SK-N-MC (cell line): Measurements from ENCODE around the gene MORN4.

Experiments used
- EZH2 ChIP-seq: fragments of 200-600 bp; sonication (generic); IDR thresholded peaks from one replicate; pipeline ENCODE4 v1.6.1; 2017; ENCODE audit warnings: antibody characterized with exemption
- POLR2AphosphoS5 ChIP-seq: IDR thresholded peaks from 2 replicates; pipeline ENCODE4 v1.6.1; 2012; ENCODE audit warnings: mild to moderate bottlenecking, low read depth, low read length, borderline replicate concordance

DNA sequence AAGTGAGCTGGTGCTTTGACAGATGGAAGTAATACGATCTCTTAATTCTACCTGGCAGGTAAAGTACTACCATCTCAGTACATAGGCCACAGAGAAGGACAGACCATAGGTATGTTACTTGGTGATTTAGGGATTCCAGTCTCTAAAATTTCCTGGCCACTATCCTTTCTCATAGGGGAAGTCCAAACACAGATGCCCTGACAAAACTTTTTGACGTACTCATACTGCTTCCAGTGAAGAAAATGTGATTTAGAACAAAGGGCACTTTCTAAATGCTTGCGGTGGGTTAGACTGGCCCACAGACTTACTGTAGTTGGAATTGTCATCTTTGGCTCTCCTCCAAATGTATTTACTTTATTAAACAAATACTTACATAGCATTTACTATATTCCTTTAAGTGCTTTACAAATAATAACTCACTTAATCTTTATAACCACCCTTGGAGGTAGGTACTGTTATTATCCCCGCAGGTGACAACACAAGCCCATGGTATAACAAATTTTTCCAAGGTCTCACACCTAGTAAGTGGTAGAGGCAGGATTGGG lies 10.2 kb upstream of the MORN4 start:
- TF ChIP-seq EZH2 (no peak), POLR2AphosphoS5 (no peak)
